Measurements from ENCODE around the gene GALNT12. TPM values are rescaled to one million over a fixed set of nuclear protein-coding genes. Genes with fewer than 3 reads are reported as not detected.

The GALNT12 gene
- total RNA-seq, 1 experiment from 2014 or later: 31.2 TPM

GRCh38 chr9:98834386-98834785 lies 26.9 kb downstream of the GALNT12 start:
- intact Hi-C loops (cut with micrococcal nuclease): no loop called here
- H3K9ac ChIP-seq (ENCODE audit: low read length): no peak overlapping the region
- no peak overlapping the region for H3K4me3 ChIP-seq (replicated peaks in 1 of 2; ENCODE audit: low read depth in 1 of 2, low read length in 2 of 2)
- no peak overlapping the region for H2AFZ ChIP-seq (ENCODE audit: low read depth, low read length, poor library complexity, severe bottlenecking)
- no peaks in the 10 kb centered on the region for H3K4me1 ChIP-seq (ENCODE audit: control insufficient read depth in 1 of 2, insufficient read depth in 2 of 2, low read length in 2 of 2)
- ChIA-PET CTCF (no interaction called here), POLR2A (no interaction called here), RAD21 (ENCODE audit: low non-redundant PET in 1 of 2, low total read pairs in 2 of 2, uncharacterized antibody in 2 of 2, unreplicated experiment in 2 of 2) (no interaction called here)
- no peaks in the 10 kb centered on the region for H4K20me1 ChIP-seq (ENCODE audit: insufficient read depth)
- no peak for ATAC-seq
- no peak for DNase-seq (ENCODE audit: low read depth, low spot score)
- H3K27ac ChIP-seq (ENCODE audit: low read depth, low read length): no peak overlapping the region
- no peaks in the 10 kb centered on the region for H3K79me2 ChIP-seq (ENCODE audit: insufficient read depth, low read length)
- TF ChIP-seq ZNF274 (IDR thresholded peaks at IDR 0.05; ENCODE audit: low read depth, low read length): no peak
- no peaks in the 10 kb centered on the region for H3K9me3 ChIP-seq (ENCODE audit: control insufficient read depth in 1 of 2, insufficient read depth in 1 of 2, low read depth in 1 of 2, low read length in 2 of 2)
- no TSS peak for BruUV-seq (replicated peaks)
- no peaks in the 10 kb centered on the region for H3K27me3 ChIP-seq (ENCODE audit: insufficient read depth, low read length)
- H3K4me2 ChIP-seq (ENCODE audit: low read length): no peak overlapping the region
- no peaks in the 10 kb centered on the region for H3K9me2 ChIP-seq (ENCODE audit: insufficient read depth)
- H3K36me3 ChIP-seq (ENCODE audit: control insufficient read depth in 1 of 2, insufficient read depth in 2 of 2, low read length in 2 of 2): peaks cover 0 to 6% of the 10 kb centered on the region in 2 experiments; a peak in 2 of 4 replicates

- DNase-seq (ENCODE audit: low read depth, low spot score) (no peak), ATAC-seq (no peak)
- Histone ChIP-seq H3K27me3 (ENCODE audit: insufficient read depth, low read length) (no peaks in the 10 kb centered on the region), H3K9me3 (ENCODE audit: control insufficient read depth in 1 of 2, insufficient read depth in 1 of 2, low read depth in 1 of 2, low read length in 2 of 2) (no peaks in the 10 kb centered on the region), H3K27ac (ENCODE audit: low read depth, low read length) (no peak overlapping the region), H3K4me1 (ENCODE audit: control insufficient read depth in 1 of 2, insufficient read depth in 2 of 2, low read length in 2 of 2) (no peaks in the 10 kb centered on the region), H3K9ac (ENCODE audit: low read length) (no peak overlapping the region), H3K79me2 (ENCODE audit: insufficient read depth, low read length) (no peaks in the 10 kb centered on the region), H2AFZ (ENCODE audit: low read depth, low read length, poor library complexity, severe bottlenecking) (no peak overlapping the region), H4K20me1 (ENCODE audit: insufficient read depth) (no peaks in the 10 kb centered on the region), H3K9me2 (ENCODE audit: insufficient read depth) (no peaks in the 10 kb centered on the region), H3K36me3 (ENCODE audit: control insufficient read depth in 1 of 2, insufficient read depth in 2 of 2, low read length in 2 of 2) (peaks cover 0 to 3% of the 10 kb centered on the region in 2 experiments; a peak in 1 of 4 replicates), H3K4me2 (ENCODE audit: low read length) (no peak overlapping the region), H3K4me3 (replicated peaks in 1 of 2; ENCODE audit: low read depth in 1 of 2, low read length in 2 of 2) (no peak overlapping the region)
- RAD21 ChIA-PET (ENCODE audit: low non-redundant PET in 1 of 2, low total read pairs in 2 of 2, uncharacterized antibody in 2 of 2, unreplicated experiment in 2 of 2): no interaction called here
- CTCF ChIA-PET: no interaction called here
- BruUV-seq (replicated peaks): no TSS peak
- intact Hi-C loops (cut with micrococcal nuclease): no loop called here
- POLR2A ChIA-PET: interaction anchor here (0.7 kb wide), 1 partner anchor 8 kb away, joined by 3 read pairs; no protein-coding TSS in a partner anchor
- TF ChIP-seq MAX (IDR thresholded peaks at IDR 0.05) (no peak), SIN3A (IDR thresholded peaks at IDR 0.05; ENCODE audit: low read depth) (no peak), ZNF274 (IDR thresholded peaks at IDR 0.05; ENCODE audit: low read depth, low read length) (no peak), EGR1 (IDR thresholded peaks at IDR 0.05; ENCODE audit: low read depth) (no peak), RAD21 (IDR thresholded peaks at IDR 0.05; ENCODE audit: low read depth) (no peak), FOSL1 (IDR thresholded peaks at IDR 0.05; ENCODE audit: low read depth) (no peak), ELF1 (IDR thresholded peaks at IDR 0.05; ENCODE audit: borderline replicate concordance, low read depth) (no peak), CBX3 (IDR thresholded peaks at IDR 0.05; ENCODE audit: low read depth) (no peak), ATF3 (IDR thresholded peaks at IDR 0.05) (no peak), SP1 (IDR thresholded peaks at IDR 0.05; ENCODE audit: low read depth) (no peak), TCF7L2 (IDR thresholded peaks at IDR 0.05; ENCODE audit: borderline replicate concordance, extremely low read depth, insufficient read depth, insufficient read length) (no peak), JUND (IDR thresholded peaks at IDR 0.05) (no peak), SRF (IDR thresholded peaks at IDR 0.05; ENCODE audit: low read depth) (no peak), YY1 (IDR thresholded peaks at IDR 0.05; ENCODE audit: extremely low read depth, insufficient replicate concordance, low read depth, low read length) (no peak), POLR2AphosphoS5 (IDR thresholded peaks at IDR 0.05; ENCODE audit: low read depth, low read length) (no peak), ZBTB33 (IDR thresholded peaks at IDR 0.05; ENCODE audit: extremely low read depth, insufficient replicate concordance, low read length) (no peak), EZH2 (IDR thresholded peaks at IDR 0.05) (no peak)
Observed at GRCh38 chr9:98836206-98836605, 28.7 kb downstream of the GALNT12 start.
